ENCODE data around the gene HDAC11. TPM values are rescaled to one million over a fixed set of nuclear protein-coding genes. Genes with fewer than 3 reads are reported as not detected.

HDAC11 gene
- total RNA-seq, 1 experiment from 2014 or later = 11.8 TPM

GRCh38 chr3:13535526-13535875 lies 55.4 kb downstream of the HDAC11 start:
- CTCF ChIA-PET = no interaction called here
- intact Hi-C loops (cut with micrococcal nuclease; ENCODE audit: unreplicated experiment) = no loop called here
- Mint-ChIP-seq H3K27me3 (ENCODE audit: unreplicated experiment) (no peaks in the 10 kb centered on the region), H3K36me3 (ENCODE audit: insufficient read depth, unreplicated experiment) (peaks cover 21% of the 10 kb centered on the region), H3K4me1 (ENCODE audit: low read depth, unreplicated experiment) (peaks cover 35% of the 10 kb centered on the region), H3K4me3 (ENCODE audit: low read depth, unreplicated experiment) (no peak overlapping the region), H3K27ac (ENCODE audit: unreplicated experiment) (no peak overlapping the region), H3K9me3 (ENCODE audit: low read depth, unreplicated experiment) (no peaks in the 10 kb centered on the region)
- no peak for DNase-seq
- no peak for TF ChIP-seq CTCF (IDR thresholded peaks at IDR 0.05; ENCODE audit: unreplicated experiment)
- no TSS peak for BruUV-seq (replicated peaks)

- Mint-ChIP-seq H3K4me1 (ENCODE audit: low read depth, unreplicated experiment) (peaks cover 35% of the 10 kb centered on the region), H3K27me3 (ENCODE audit: unreplicated experiment) (no peaks in the 10 kb centered on the region), H3K4me3 (ENCODE audit: low read depth, unreplicated experiment) (no peak overlapping the region), H3K27ac (ENCODE audit: unreplicated experiment) (no peak overlapping the region), H3K36me3 (ENCODE audit: insufficient read depth, unreplicated experiment) (peaks cover 21% of the 10 kb centered on the region), H3K9me3 (ENCODE audit: low read depth, unreplicated experiment) (peaks cover 1% of the 10 kb centered on the region)
- CTCF ChIA-PET = no interaction called here
- intact Hi-C loops (cut with micrococcal nuclease; ENCODE audit: unreplicated experiment) = no loop called here
- no peak for DNase-seq
- no TSS peak for BruUV-seq (replicated peaks)
- no peak for TF ChIP-seq CTCF (IDR thresholded peaks at IDR 0.05; ENCODE audit: unreplicated experiment)
Observed at GRCh38 chr3:13535905-13536304, 55.8 kb downstream of the HDAC11 start.

GRCh38 chr3:13536432-13536831 lies 56.3 kb downstream of the HDAC11 start:
- peaks cover 4% of the 10 kb centered on the region for H3K9me3 Mint-ChIP-seq (ENCODE audit: low read depth, unreplicated experiment)
- intact Hi-C loops (cut with micrococcal nuclease; ENCODE audit: unreplicated experiment) = no loop called here
- BruUV-seq (replicated peaks) = no TSS peak
- no peak for DNase-seq
- no peak for TF ChIP-seq CTCF (IDR thresholded peaks at IDR 0.05; ENCODE audit: unreplicated experiment)
- H3K4me1 Mint-ChIP-seq (ENCODE audit: low read depth, unreplicated experiment) = peaks cover 35% of the 10 kb centered on the region
- H3K27ac Mint-ChIP-seq (ENCODE audit: unreplicated experiment) = peak overlapping the region; percentile 19
- CTCF ChIA-PET = no interaction called here
- no peaks in the 10 kb centered on the region for H3K27me3 Mint-ChIP-seq (ENCODE audit: unreplicated experiment)
- peaks cover 21% of the 10 kb centered on the region for H3K36me3 Mint-ChIP-seq (ENCODE audit: insufficient read depth, unreplicated experiment)
- no peak overlapping the region for H3K4me3 Mint-ChIP-seq (ENCODE audit: low read depth, unreplicated experiment)

- H3K36me3 Mint-ChIP-seq (ENCODE audit: insufficient read depth, unreplicated experiment) = peaks cover 21% of the 10 kb centered on the region
- peak; percentile 24 for DNase-seq
- H3K4me3 Mint-ChIP-seq (ENCODE audit: low read depth, unreplicated experiment) = no peak overlapping the region
- BruUV-seq (replicated peaks) = no TSS peak
- H3K27me3 Mint-ChIP-seq (ENCODE audit: unreplicated experiment) = no peaks in the 10 kb centered on the region
- TF ChIP-seq CTCF (IDR thresholded peaks at IDR 0.05; ENCODE audit: unreplicated experiment) = no peak
- peak overlapping the region; percentile 19 for H3K27ac Mint-ChIP-seq (ENCODE audit: unreplicated experiment)
- intact Hi-C loops (cut with micrococcal nuclease; ENCODE audit: unreplicated experiment) = no loop called here
- CTCF ChIA-PET = no interaction called here
- peaks cover 4% of the 10 kb centered on the region for H3K9me3 Mint-ChIP-seq (ENCODE audit: low read depth, unreplicated experiment)
- peaks cover 35% of the 10 kb centered on the region for H3K4me1 Mint-ChIP-seq (ENCODE audit: low read depth, unreplicated experiment)
Observed at GRCh38 chr3:13536832-13537231, 56.7 kb downstream of the HDAC11 start.

Measured in Calu3 (cell line).